WTC11 (cell line): ENCODE measurements around the gene FHIT.

Experiments
- CTCF ChIP-seq: fragments of 200-600 bp; IDR thresholded peaks from 2 replicates; pipeline ENCODE4 v1.8.0; 2022; ENCODE audit warnings: antibody characterized with exemption
- ZNF532 ChIP-seq: fragments of 250-450 bp; sonication (Bioruptor Pico); IDR thresholded peaks from 2 replicates; pipeline ENCODE4 v1.9.0; 2021; ENCODE audit warnings: mild to moderate bottlenecking, borderline replicate concordance

- no peak for TF ChIP-seq CTCF
- TF ChIP-seq ZNF532 (CRISPR knock-in tag), result no peak
Measured at GRCh38 chr3:60246361-60246760, 1004.9 kb downstream of the FHIT start.
